ENCODE data around the gene TCFL5. TPM values are rescaled to one million over a fixed set of nuclear protein-coding genes. Genes with fewer than 3 reads are reported as not detected.

The TCFL5 gene
- polyA plus RNA-seq, 4 donors, result 10.9 to 14.5 (median 12.7) TPM

Other genes starting within 250 kb of the TCFL5 start
- 1 to 10 TPM; 1.8 to 9.1 (median 3.4) TPM for gene SLCO4A1, start 219.3 kb downstream of the TCFL5 start, polyA plus RNA-seq (ENCODE audit: insufficient read length in 4 of 4)
- gene NTSR1, start 153.0 kb downstream of the TCFL5 start, polyA plus RNA-seq (ENCODE audit: insufficient read length in 4 of 4), result 1 to 10 TPM in 3 of 4 donors, under 1 TPM in 1; 0.99 to 1.6 (median 1.5) TPM
- 10 to 100 TPM; 14.9 to 18.8 (median 16.6) TPM for gene MRGBP, start 65.3 kb downstream of the TCFL5 start, polyA plus RNA-seq (ENCODE audit: insufficient read length in 4 of 4)
- gene OGFR, start 57.0 kb downstream of the TCFL5 start, polyA plus RNA-seq (ENCODE audit: insufficient read length in 4 of 4), result 10 to 100 TPM; 26.5 to 36.5 (median 34.6) TPM
- 10 to 100 TPM; 19.3 to 29.5 (median 24.9) TPM for gene COL9A3, start 44.8 kb downstream of the TCFL5 start, polyA plus RNA-seq (ENCODE audit: insufficient read length in 4 of 4)
- 10 to 100 TPM; 52.4 to 65.6 (median 62.2) TPM for gene DIDO1, start 64.7 kb upstream of the TCFL5 start, polyA plus RNA-seq (ENCODE audit: insufficient read length in 4 of 4)
- gene GID8, start 76.3 kb upstream of the TCFL5 start, polyA plus RNA-seq (ENCODE audit: insufficient read length in 4 of 4), result 10 to 100 TPM; 50.4 to 56.6 (median 53.1) TPM
- gene SLC17A9, start 90.9 kb upstream of the TCFL5 start, polyA plus RNA-seq (ENCODE audit: insufficient read length in 4 of 4), result 1 to 10 TPM; 1.4 to 2.7 (median 1.9) TPM
- not detected for gene BHLHE23, start 145.1 kb upstream of the TCFL5 start, polyA plus RNA-seq (ENCODE audit: insufficient read length in 4 of 4)